HG03196 (cell line): Measurements from ENCODE around the gene ZNF48.
A peak's percentile ranks its signal among the peaks of the same experiment; 100 is the strongest.

Experiments used
- ATAC-seq: cut with Tn5 transposase; IDR thresholded peaks from one replicate; pipeline ENCODE4 v1.9.1; 2021; ENCODE audit not compliant: unreplicated experiment

The ZNF48 gene

GRCh38 chr16:30395155-30395991 lies at the start of gene ZNF48:
TSS of gene ZNF48 (plus strand) at chr16:30395420. CDS start at chr16:30395795, 375 bp downstream.
- ATAC-seq = peak; percentile 55

GRCh38 chr16:30346286-30346685 lies 48.9 kb upstream of the ZNF48 start:
- no peak for ATAC-seq

GRCh38 chr16:30348113-30348512 lies 47.1 kb upstream of the ZNF48 start:
- ATAC-seq = no peak

GRCh38 chr16:30348929-30349328 lies 46.3 kb upstream of the ZNF48 start:
- ATAC-seq = no peak

- peak; percentile 31 for ATAC-seq
These were observed 45.5 kb upstream of the ZNF48 start for GRCh38 chr16:30349675-30350074.

- peak; percentile 43 for ATAC-seq
These were observed 44.9 kb upstream of the ZNF48 start for GRCh38 chr16:30350134-30350871.

GRCh38 chr16:30351001-30351441 lies 44.2 kb upstream of the ZNF48 start:
- ATAC-seq = no peak

- no peak for ATAC-seq
These were observed 43.4 kb upstream of the ZNF48 start for GRCh38 chr16:30351586-30352419.

GRCh38 chr16:30352488-30353401 lies 42.5 kb upstream of the ZNF48 start:
- ATAC-seq = no peak

- ATAC-seq = no peak
These were observed 41.6 kb upstream of the ZNF48 start for GRCh38 chr16:30353438-30354129.

GRCh38 chr16:30354423-30355143 lies 40.6 kb upstream of the ZNF48 start:
- ATAC-seq = no peak

GRCh38 chr16:30355144-30355953 lies 39.9 kb upstream of the ZNF48 start, which contains the start of gene CD2BP2:
TSS of gene CD2BP2 (minus strand) at chr16:30355308. CDS start at chr16:30354681, 627 bp downstream.
- peak; percentile 55 for ATAC-seq

GRCh38 chr16:30355954-30356308 lies 39.3 kb upstream of the ZNF48 start:
- ATAC-seq = no peak

GRCh38 chr16:30356401-30357084 lies 38.7 kb upstream of the ZNF48 start:
- no peak for ATAC-seq

GRCh38 chr16:30357085-30357714 lies 38.0 kb upstream of the ZNF48 start:
- no peak for ATAC-seq

- ATAC-seq = no peak
These were observed 37.3 kb upstream of the ZNF48 start for GRCh38 chr16:30357715-30358576.
